HCT116 (cell line): ENCODE results near the gene INSR. TPM values are rescaled to one million over a fixed set of nuclear protein-coding genes. Genes with fewer than 3 reads are reported as not detected.

Source experiments
- ATAC-seq: fragments of 200-7000 bp; cut with Tn5 transposase; 2 replicates; pipeline ENCODE4 v1.9.1; 2020; ENCODE audit warnings: mild to moderate bottlenecking, moderate library complexity
- BruUV-seq: library from RNA; stranded (reverse); fragments of 400-500 nt; replicated peaks from 2 replicates; lab custom pipeline; 2021; lab: Mats Ljungman, UMichigan
- CTCF ChIA-PET: fragments of 300-600 bp; sonication (Branson Sonifier 250); formaldehyde crosslinking; loops from one replicate; lab custom pipeline; 2021; ENCODE audit warnings: antibody characterized with exemption; lab: Charles Lee
- POLR2A ChIA-PET: fragments of 300-600, 350-600 bp; sonication (Branson Sonifier 250); formaldehyde crosslinking; loops from one replicate; lab custom pipeline; 2021; ENCODE audit warnings: antibody characterized with exemption; lab: Charles Lee
- RAD21 ChIA-PET, 2 experiments: fragments of 300-600 bp; sonication (Branson Sonifier 250); formaldehyde crosslinking; loops; one replicate each; lab custom pipeline; 2023; ENCODE audit warnings: low total read pairs in 2 of 2; ENCODE audit not compliant: uncharacterized antibody in 2 of 2, unreplicated experiment in 2 of 2, low non-redundant PET in 1 of 2; lab: Charles Lee
- DNase-seq: peaks from one replicate; pipeline ENCODE4 v3.0.0-alpha.2; 2010; ENCODE audit warnings: low read depth, low spot score
- H2AFZ ChIP-seq: fragments of 200-600 bp; shearing (Covaris generic), sonication (generic); 2 replicates; pipeline ENCODE4 v1.6.1; 2017; ENCODE audit warnings: low read depth, mixed run types, mixed read lengths, antibody characterized with exemption, low read length; ENCODE audit not compliant: poor library complexity, severe bottlenecking
- H3K27ac ChIP-seq: 2 replicates; pipeline ENCODE4 v1.5.1; 2012; ENCODE audit warnings: low read depth, low read length
- H3K27me3 ChIP-seq: fragments of 200-600 bp; sonication (generic); 2 replicates; pipeline ENCODE4 v1.6.1; 2016; ENCODE audit warnings: mixed run types, low read length, mixed read lengths; ENCODE audit not compliant: insufficient read depth
- H3K36me3 ChIP-seq, 2 experiments: fragments of 200-500 bp in 1 of 2; fragments of 200-600 bp in 1 of 2; sonication (Bioruptor generic) in 1 of 2; sonication (generic) in 1 of 2; 2 replicates each; pipeline versions ENCODE4 v1.5.1 to v1.6.1; 2014 to 2016; ENCODE audit warnings: low read length in 2 of 2, inconsistent platforms in 1 of 2, mixed read lengths in 1 of 2, mixed run types in 1 of 2; ENCODE audit not compliant: insufficient read depth in 2 of 2, control insufficient read depth in 1 of 2
- H3K4me1 ChIP-seq, 2 experiments: fragments of 200-600 bp in 1 of 2; sonication (generic) in 1 of 2; 2 replicates each; pipeline versions ENCODE4 v1.5.1 to v1.6.1; 2012 to 2017; ENCODE audit warnings: low read length in 2 of 2, inconsistent platforms in 1 of 2, mild to moderate bottlenecking in 1 of 2, mixed read lengths in 1 of 2, mixed run types in 1 of 2, moderate library complexity in 1 of 2; ENCODE audit not compliant: insufficient read depth in 2 of 2, control insufficient read depth in 1 of 2
- H3K4me2 ChIP-seq: fragments of 200-600 bp; sonication (generic); 2 replicates; pipeline ENCODE4 v1.6.1; 2017; ENCODE audit warnings: mixed run types, low read length, mixed read lengths
- H3K4me3 ChIP-seq, 2 experiments: fragments of 200-600 bp in 1 of 2; sonication (generic) in 1 of 2; replicated peaks in 1 of 2; 2 replicates each; pipeline ENCODE4 v1.5.1; 2011 to 2016; ENCODE audit warnings: low read length in 2 of 2, control low read depth in 1 of 2, low read depth in 1 of 2, mild to moderate bottlenecking in 1 of 2, mixed read lengths in 1 of 2, mixed run types in 1 of 2
- H3K79me2 ChIP-seq: fragments of 200-600 bp; sonication (generic); 2 replicates; pipeline ENCODE4 v1.6.1; 2017; ENCODE audit warnings: mild to moderate bottlenecking, mixed run types, low read length, moderate library complexity, mixed read lengths; ENCODE audit not compliant: insufficient read depth
- H3K9ac ChIP-seq: fragments of 200-600 bp; sonication (generic); 2 replicates; pipeline ENCODE4 v1.6.1; 2016; ENCODE audit warnings: low read length, mixed read lengths
- H3K9me2 ChIP-seq: fragments of 200-600 bp; sonication (generic), shearing (Covaris generic); 2 replicates; pipeline ENCODE4 v1.6.1; 2017; ENCODE audit warnings: mixed run types, mild to moderate bottlenecking, moderate library complexity; ENCODE audit not compliant: insufficient read depth
- H3K9me3 ChIP-seq, 2 experiments: fragments of 200-500 bp in 1 of 2; fragments of 200-600 bp in 1 of 2; sonication (Bioruptor generic) in 1 of 2; sonication (generic) in 1 of 2; 2 replicates each; pipeline ENCODE4 v1.6.1; 2014 to 2017; ENCODE audit warnings: low read length in 2 of 2, mixed read lengths in 2 of 2, inconsistent platforms in 1 of 2, low read depth in 1 of 2, mild to moderate bottlenecking in 1 of 2, mixed run types in 1 of 2, moderate library complexity in 1 of 2; ENCODE audit not compliant: control insufficient read depth in 1 of 2, insufficient read depth in 1 of 2
- H4K20me1 ChIP-seq: fragments of 200-600 bp; sonication (generic), shearing (Covaris generic); 2 replicates; pipeline ENCODE4 v1.6.1; 2017; ENCODE audit warnings: mixed run types, mild to moderate bottlenecking, moderate library complexity; ENCODE audit not compliant: insufficient read depth
- CEBPB ChIP-seq: IDR thresholded peaks from 2 replicates; pipeline ENCODE4 v1.6.1; 2012; ENCODE audit warnings: low read depth
- EGR1 ChIP-seq: IDR thresholded peaks from 2 replicates; pipeline ENCODE4 v1.6.1; 2012; ENCODE audit warnings: low read depth
- ELF1 ChIP-seq: IDR thresholded peaks from 2 replicates; pipeline ENCODE4 v1.6.1; 2012; ENCODE audit warnings: low read depth, borderline replicate concordance
- EZH2 ChIP-seq: fragments of 200-600 bp; sonication (generic); IDR thresholded peaks from 2 replicates; pipeline ENCODE4 v1.6.1; 2017; ENCODE audit warnings: antibody characterized with exemption, mixed run types
- FOSL1 ChIP-seq: IDR thresholded peaks from 2 replicates; pipeline ENCODE4 v1.6.1; 2012; ENCODE audit warnings: low read depth
- JUND ChIP-seq: IDR thresholded peaks from 2 replicates; pipeline ENCODE4 v1.6.1; 2012
- POLR2A ChIP-seq: IDR thresholded peaks from 2 replicates; pipeline ENCODE4 v1.7.0; 2011; ENCODE audit warnings: borderline replicate concordance; ENCODE audit not compliant: insufficient read depth, insufficient read length; ENCODE audit errors: extremely low read depth
- POLR2AphosphoS5 ChIP-seq: IDR thresholded peaks from 2 replicates; pipeline ENCODE4 v1.6.1; 2011; ENCODE audit warnings: mild to moderate bottlenecking, low read depth, low read length, moderate library complexity
- RAD21 ChIP-seq: IDR thresholded peaks from 2 replicates; pipeline ENCODE4 v1.6.1; 2012; ENCODE audit warnings: low read depth, mild to moderate bottlenecking
- SIN3A ChIP-seq: IDR thresholded peaks from 2 replicates; pipeline ENCODE4 v1.6.1; 2012; ENCODE audit warnings: low read depth
- TCF7L2 ChIP-seq: IDR thresholded peaks from 2 replicates; pipeline ENCODE4 v1.7.0; 2011; ENCODE audit warnings: borderline replicate concordance, inconsistent platforms; ENCODE audit not compliant: insufficient read depth, insufficient read length; ENCODE audit errors: extremely low read depth
- YY1 ChIP-seq: IDR thresholded peaks from 2 replicates; pipeline ENCODE4 v1.6.1; 2011; ENCODE audit warnings: low read length, low read depth, moderate library complexity, mild to moderate bottlenecking; ENCODE audit not compliant: insufficient replicate concordance; ENCODE audit errors: extremely low read depth
- ZFX ChIP-seq: fragments of 450-650 bp; IDR thresholded peaks from 2 replicates; pipeline ENCODE4 v1.6.1; 2017
- intact Hi-C: fragments of 100-400 bp; cut with micrococcal nuclease; formaldehyde crosslinking; loops from 2 replicates; pipeline ENCODE4 v1.10.0; 2022
- total RNA-seq: library from RNA; stranded (reverse); gene quantifications from one replicate; pipeline ENCODE4 v1.2.1, GENCODE V29; 2021; ENCODE audit not compliant: unreplicated experiment
- TF ChIP-seq, protein P1 (sequence below): IDR thresholded peaks from 2 replicates; pipeline ENCODE4 v1.6.1; 2012
- TF ChIP-seq, protein P2 (sequence below), 3 experiments: fragments of 200-600 bp in 1 of 3; sonication (generic) in 1 of 3; IDR thresholded peaks in 2 of 3; conservative IDR thresholded peaks in 1 of 3; 2 replicates each; pipeline ENCODE4 v1.5.1; 2012 to 2017; ENCODE audit warnings: low read depth in 2 of 3, low read length in 2 of 3, antibody characterized with exemption in 1 of 3, borderline replicate concordance in 1 of 3, control low read depth in 1 of 3, mild to moderate bottlenecking in 1 of 3, mixed read lengths in 1 of 3, mixed run types in 1 of 3, moderate library complexity in 1 of 3; ENCODE audit not compliant: insufficient read depth in 1 of 3
- TF ChIP-seq, protein P3 (sequence below): IDR thresholded peaks from 2 replicates; pipeline ENCODE4 v1.6.1; 2012; ENCODE audit warnings: low read depth

Gene INSR
- total RNA-seq, 1 experiment from 2014 or later, result 25.4 TPM

DNA sequence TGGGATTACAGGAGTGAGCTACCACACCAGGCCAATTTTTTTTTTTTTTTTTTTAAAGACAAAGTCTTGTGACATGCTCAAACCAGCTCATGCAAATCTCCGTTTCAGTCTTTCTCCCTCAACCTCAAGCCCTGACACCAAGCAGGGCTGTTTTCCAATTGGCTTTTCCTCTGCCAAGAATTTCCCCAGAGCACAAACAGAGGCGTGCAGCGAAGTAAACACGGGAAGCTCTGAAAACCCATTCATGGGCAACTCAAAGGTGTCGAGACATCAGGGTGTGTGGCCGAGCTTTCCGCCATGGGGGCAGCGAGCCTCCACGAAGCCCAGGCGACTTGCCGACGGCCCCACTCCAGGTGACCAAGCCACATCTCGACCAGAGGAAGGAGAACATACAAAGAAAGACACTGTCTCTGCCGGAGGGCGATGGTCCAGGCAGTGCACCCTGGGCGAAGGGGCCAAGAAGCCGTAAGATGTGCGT is 70.0 kb downstream of the INSR start:
- DNase-seq (no peak), ATAC-seq (no peak)
- no peaks in the 10 kb centered on the region for H4K20me1 ChIP-seq
- CTCF ChIA-PET, result interaction anchor here (0.6 kb wide), 1 partner anchor 344 kb away, joined by 3 read pairs; no protein-coding TSS in a partner anchor
- no peaks in the 10 kb centered on the region for H3K79me2 ChIP-seq
- H3K27me3 ChIP-seq, result no peaks in the 10 kb centered on the region
- no peaks in the 10 kb centered on the region for H3K9me3 ChIP-seq
- intact Hi-C loops, result no loop called here
- H3K9me2 ChIP-seq, result no peaks in the 10 kb centered on the region
- no peak overlapping the region for H3K4me2 ChIP-seq
- no peak overlapping the region for H3K9ac ChIP-seq
- H3K36me3 ChIP-seq, result no peaks in the 10 kb centered on the region
- RAD21 ChIA-PET, result no interaction called here
- no peaks in the 10 kb centered on the region for H3K4me1 ChIP-seq
- H3K27ac ChIP-seq, result no peak overlapping the region
- TF ChIP-seq EZH2 (no peak), EGR1 (no peak), JUND (no peak), ZFX (no peak)
- TF ChIP-seq, protein P1, sequence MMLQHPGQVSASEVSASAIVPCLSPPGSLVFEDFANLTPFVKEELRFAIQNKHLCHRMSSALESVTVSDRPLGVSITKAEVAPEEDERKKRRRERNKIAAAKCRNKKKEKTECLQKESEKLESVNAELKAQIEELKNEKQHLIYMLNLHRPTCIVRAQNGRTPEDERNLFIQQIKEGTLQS, result no peak
- TF ChIP-seq, protein P2, sequence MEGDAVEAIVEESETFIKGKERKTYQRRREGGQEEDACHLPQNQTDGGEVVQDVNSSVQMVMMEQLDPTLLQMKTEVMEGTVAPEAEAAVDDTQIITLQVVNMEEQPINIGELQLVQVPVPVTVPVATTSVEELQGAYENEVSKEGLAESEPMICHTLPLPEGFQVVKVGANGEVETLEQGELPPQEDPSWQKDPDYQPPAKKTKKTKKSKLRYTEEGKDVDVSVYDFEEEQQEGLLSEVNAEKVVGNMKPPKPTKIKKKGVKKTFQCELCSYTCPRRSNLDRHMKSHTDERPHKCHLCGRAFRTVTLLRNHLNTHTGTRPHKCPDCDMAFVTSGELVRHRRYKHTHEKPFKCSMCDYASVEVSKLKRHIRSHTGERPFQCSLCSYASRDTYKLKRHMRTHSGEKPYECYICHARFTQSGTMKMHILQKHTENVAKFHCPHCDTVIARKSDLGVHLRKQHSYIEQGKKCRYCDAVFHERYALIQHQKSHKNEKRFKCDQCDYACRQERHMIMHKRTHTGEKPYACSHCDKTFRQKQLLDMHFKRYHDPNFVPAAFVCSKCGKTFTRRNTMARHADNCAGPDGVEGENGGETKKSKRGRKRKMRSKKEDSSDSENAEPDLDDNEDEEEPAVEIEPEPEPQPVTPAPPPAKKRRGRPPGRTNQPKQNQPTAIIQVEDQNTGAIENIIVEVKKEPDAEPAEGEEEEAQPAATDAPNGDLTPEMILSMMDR (IDR thresholded peaks at IDR 0.05 in 2 of 3, conservative IDR thresholded peaks at IDR 0.05 in 1 of 3; ENCODE audit: borderline replicate concordance in 1 of 3, insufficient read depth in 1 of 3, low read depth in 2 of 3, low read length in 2 of 3), result no peak
- H2AFZ ChIP-seq, result no peak overlapping the region
- POLR2A ChIA-PET, result no interaction called here
- BruUV-seq, result no TSS peak
- no peak overlapping the region for H3K4me3 ChIP-seq

DNA sequence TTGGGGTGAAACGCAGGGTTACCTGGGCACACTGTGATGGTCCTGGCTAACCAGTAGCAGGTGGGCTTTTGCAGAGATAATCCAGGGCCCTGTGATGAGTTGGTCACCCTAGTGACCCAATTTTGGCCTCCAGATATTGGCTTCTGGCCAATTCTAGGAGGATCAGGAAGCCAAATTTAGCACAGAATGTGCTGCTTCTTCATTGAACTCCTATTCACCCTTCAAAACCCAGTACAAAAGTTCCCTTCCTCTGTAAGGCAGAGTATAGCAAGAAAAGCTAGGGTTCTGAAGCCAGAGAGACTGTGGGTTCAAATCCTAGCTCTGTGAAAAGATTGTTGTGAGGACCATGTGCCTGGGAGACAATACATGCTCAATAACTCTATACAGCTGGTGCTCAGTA is 70.8 kb downstream of the INSR start:
- intact Hi-C loops, result no loop called here
- H3K27ac ChIP-seq, result no peak overlapping the region
- RAD21 ChIA-PET, result no interaction called here
- no peak overlapping the region for H3K9ac ChIP-seq
- H3K9me2 ChIP-seq, result no peaks in the 10 kb centered on the region
- no peaks in the 10 kb centered on the region for H3K36me3 ChIP-seq
- H3K4me2 ChIP-seq, result no peak overlapping the region
- ATAC-seq, result no peak
- H3K4me1 ChIP-seq, result no peaks in the 10 kb centered on the region
- H3K79me2 ChIP-seq, result no peaks in the 10 kb centered on the region
- no peak for DNase-seq
- no peak overlapping the region for H3K4me3 ChIP-seq
- H2AFZ ChIP-seq, result no peak overlapping the region
- no peaks in the 10 kb centered on the region for H4K20me1 ChIP-seq
- H3K27me3 ChIP-seq, result no peaks in the 10 kb centered on the region
- BruUV-seq, result no TSS peak
- no peaks in the 10 kb centered on the region for H3K9me3 ChIP-seq
- POLR2A ChIA-PET, result no interaction called here
- CTCF ChIA-PET, result no interaction called here
- TF ChIP-seq YY1 (no peak), CEBPB (no peak), RAD21 (no peak), TCF7L2 (no peak), ZFX (no peak), POLR2AphosphoS5 (no peak), SIN3A (no peak), FOSL1 (no peak), ELF1 (no peak), POLR2A (no peak)
- TF ChIP-seq, protein P3, sequence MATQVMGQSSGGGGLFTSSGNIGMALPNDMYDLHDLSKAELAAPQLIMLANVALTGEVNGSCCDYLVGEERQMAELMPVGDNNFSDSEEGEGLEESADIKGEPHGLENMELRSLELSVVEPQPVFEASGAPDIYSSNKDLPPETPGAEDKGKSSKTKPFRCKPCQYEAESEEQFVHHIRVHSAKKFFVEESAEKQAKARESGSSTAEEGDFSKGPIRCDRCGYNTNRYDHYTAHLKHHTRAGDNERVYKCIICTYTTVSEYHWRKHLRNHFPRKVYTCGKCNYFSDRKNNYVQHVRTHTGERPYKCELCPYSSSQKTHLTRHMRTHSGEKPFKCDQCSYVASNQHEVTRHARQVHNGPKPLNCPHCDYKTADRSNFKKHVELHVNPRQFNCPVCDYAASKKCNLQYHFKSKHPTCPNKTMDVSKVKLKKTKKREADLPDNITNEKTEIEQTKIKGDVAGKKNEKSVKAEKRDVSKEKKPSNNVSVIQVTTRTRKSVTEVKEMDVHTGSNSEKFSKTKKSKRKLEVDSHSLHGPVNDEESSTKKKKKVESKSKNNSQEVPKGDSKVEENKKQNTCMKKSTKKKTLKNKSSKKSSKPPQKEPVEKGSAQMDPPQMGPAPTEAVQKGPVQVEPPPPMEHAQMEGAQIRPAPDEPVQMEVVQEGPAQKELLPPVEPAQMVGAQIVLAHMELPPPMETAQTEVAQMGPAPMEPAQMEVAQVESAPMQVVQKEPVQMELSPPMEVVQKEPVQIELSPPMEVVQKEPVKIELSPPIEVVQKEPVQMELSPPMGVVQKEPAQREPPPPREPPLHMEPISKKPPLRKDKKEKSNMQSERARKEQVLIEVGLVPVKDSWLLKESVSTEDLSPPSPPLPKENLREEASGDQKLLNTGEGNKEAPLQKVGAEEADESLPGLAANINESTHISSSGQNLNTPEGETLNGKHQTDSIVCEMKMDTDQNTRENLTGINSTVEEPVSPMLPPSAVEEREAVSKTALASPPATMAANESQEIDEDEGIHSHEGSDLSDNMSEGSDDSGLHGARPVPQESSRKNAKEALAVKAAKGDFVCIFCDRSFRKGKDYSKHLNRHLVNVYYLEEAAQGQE, result no peak
- TF ChIP-seq, protein P1, result no peak
